HG03432 (cell line): ENCODE results near the gene RAB31.
"Not testable (repeated sequence)": the region's sequence is repeated elsewhere in the genome, so short reads cannot be mapped to it uniquely, and the experiment has no call there.

Source experiments
- ATAC-seq: cut with Tn5 transposase; IDR thresholded peaks from one replicate; pipeline ENCODE4 v1.9.1; 2021; ENCODE audit warnings: mild to moderate bottlenecking, moderate library complexity; ENCODE audit not compliant: unreplicated experiment

The RAB31 gene

GRCh38 chr18:9708057-9708433, at the start of gene RAB31:
Gene RAB31 (plus strand): TSS chr18:9708301. CDS start chr18:9708406, 105 bp downstream.
- peak; percentile 53 for ATAC-seq

- ATAC-seq: no peak
Measured at GRCh38 chr18:9659499-9660375, 48.4 kb upstream of the RAB31 start.

- no peak for ATAC-seq
Measured at GRCh38 chr18:9661564-9661963, 46.5 kb upstream of the RAB31 start.

- ATAC-seq: no peak
Measured at GRCh38 chr18:9663377-9663776, 44.7 kb upstream of the RAB31 start.

GRCh38 chr18:9665314-9665713, 42.8 kb upstream of the RAB31 start:
- no peak for ATAC-seq

- ATAC-seq: no peak
Measured at GRCh38 chr18:9666548-9666947, 41.6 kb upstream of the RAB31 start.

GRCh38 chr18:9669016-9669415, 39.1 kb upstream of the RAB31 start:
- ATAC-seq: no peak

- no peak for ATAC-seq
Measured at GRCh38 chr18:9671214-9671613, 36.9 kb upstream of the RAB31 start.

- peak; percentile 97 for ATAC-seq
Measured at GRCh38 chr18:9673296-9674251, 34.5 kb upstream of the RAB31 start.

GRCh38 chr18:9678216-9678615, 29.9 kb upstream of the RAB31 start:
- ATAC-seq: not testable (repeated sequence)

GRCh38 chr18:9679125-9679524, 29.0 kb upstream of the RAB31 start:
- ATAC-seq: no peak

GRCh38 chr18:9681217-9681616, 26.9 kb upstream of the RAB31 start:
- no peak for ATAC-seq

- ATAC-seq: no peak
Measured at GRCh38 chr18:9682572-9682971, 25.5 kb upstream of the RAB31 start.

- ATAC-seq: no peak
Measured at GRCh38 chr18:9683418-9684396, 24.4 kb upstream of the RAB31 start.

GRCh38 chr18:9684881-9685614, 23.1 kb upstream of the RAB31 start:
- no peak for ATAC-seq

- ATAC-seq: no peak
Measured at GRCh38 chr18:9685615-9685890, 22.5 kb upstream of the RAB31 start.

- no peak for ATAC-seq
Measured at GRCh38 chr18:9688036-9688741, 19.9 kb upstream of the RAB31 start.

- no peak for ATAC-seq
Measured at GRCh38 chr18:9689253-9689652, 18.8 kb upstream of the RAB31 start.

- ATAC-seq: no peak
Measured at GRCh38 chr18:9690418-9691188, 17.5 kb upstream of the RAB31 start.
